ENCODE measurements around the gene DPP6. TPM values are rescaled to one million over a fixed set of nuclear protein-coding genes. Genes with fewer than 3 reads are reported as not detected.

Gene DPP6
- polyA plus RNA-seq, 1 donor (not counting 4 experiments of a cell fraction or from before 2014, with no cell fraction given), result not detected

DNA sequence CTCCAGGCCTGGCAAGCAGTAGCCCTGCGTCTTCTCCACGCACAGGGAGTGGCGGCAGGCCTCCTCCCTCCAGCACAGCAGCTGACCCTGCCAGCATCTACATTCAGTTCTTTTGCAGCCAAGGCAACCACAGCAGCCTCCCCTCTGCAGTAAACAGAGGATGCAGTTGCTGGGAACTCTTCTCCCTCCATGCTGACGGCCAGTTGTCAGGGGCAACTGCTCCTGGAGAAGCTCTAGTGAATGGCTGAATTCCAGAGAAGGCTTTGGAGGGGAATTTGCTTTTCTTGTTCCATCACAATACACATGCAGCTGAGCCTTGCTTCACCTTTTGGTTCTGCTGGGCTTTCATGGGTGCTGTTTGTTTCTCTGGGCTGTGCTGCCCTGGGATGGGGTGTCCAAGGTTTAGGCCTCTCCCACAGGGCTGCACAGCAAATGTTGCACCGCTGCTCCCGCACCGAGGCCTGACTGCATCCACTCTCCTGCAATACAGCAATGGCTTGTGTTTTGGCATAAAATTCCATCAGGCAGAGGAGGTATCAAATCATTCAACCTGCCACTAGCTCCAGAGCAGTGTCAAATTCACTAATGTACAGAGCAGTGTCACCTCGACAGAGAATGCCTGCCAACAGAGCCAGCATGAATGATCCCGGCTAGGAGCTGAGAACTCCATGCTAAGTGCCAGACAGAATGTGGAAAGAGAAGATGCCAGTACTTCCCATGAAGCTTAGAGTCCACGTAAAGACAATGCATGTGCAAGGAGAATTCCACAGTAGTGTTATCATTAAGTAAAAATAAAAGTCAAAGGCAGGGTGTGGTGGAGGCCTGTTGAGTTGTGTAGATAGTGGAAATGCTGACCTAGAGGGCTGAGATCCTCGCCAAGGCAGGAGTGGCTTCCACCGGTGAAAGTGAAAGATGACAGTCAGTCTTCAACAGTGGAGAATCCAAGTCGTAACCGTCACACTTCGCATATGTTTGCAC, 399.6 kb downstream of the DPP6 start:
- H3K4me2 ChIP-seq (ENCODE audit: control insufficient read depth, extremely low read depth, insufficient read depth, low read depth, low read length), result no peak overlapping the region
- no peak overlapping the region for H3K4me3 ChIP-seq (ENCODE audit: control insufficient read depth in 2 of 3, extremely low read depth in 1 of 3, insufficient read depth in 2 of 3, low read depth in 1 of 3, low read length in 3 of 3)
- H4K20me1 ChIP-seq (ENCODE audit: control insufficient read depth, extremely low read depth, insufficient read depth, low read length), result no peaks in the 10 kb centered on the region
- H3K9me3 ChIP-seq (ENCODE audit: control insufficient read depth, low read depth, low read length), result no peaks in the 10 kb centered on the region
- TF ChIP-seq, protein P1, sequence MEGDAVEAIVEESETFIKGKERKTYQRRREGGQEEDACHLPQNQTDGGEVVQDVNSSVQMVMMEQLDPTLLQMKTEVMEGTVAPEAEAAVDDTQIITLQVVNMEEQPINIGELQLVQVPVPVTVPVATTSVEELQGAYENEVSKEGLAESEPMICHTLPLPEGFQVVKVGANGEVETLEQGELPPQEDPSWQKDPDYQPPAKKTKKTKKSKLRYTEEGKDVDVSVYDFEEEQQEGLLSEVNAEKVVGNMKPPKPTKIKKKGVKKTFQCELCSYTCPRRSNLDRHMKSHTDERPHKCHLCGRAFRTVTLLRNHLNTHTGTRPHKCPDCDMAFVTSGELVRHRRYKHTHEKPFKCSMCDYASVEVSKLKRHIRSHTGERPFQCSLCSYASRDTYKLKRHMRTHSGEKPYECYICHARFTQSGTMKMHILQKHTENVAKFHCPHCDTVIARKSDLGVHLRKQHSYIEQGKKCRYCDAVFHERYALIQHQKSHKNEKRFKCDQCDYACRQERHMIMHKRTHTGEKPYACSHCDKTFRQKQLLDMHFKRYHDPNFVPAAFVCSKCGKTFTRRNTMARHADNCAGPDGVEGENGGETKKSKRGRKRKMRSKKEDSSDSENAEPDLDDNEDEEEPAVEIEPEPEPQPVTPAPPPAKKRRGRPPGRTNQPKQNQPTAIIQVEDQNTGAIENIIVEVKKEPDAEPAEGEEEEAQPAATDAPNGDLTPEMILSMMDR (optimal IDR thresholded peaks at IDR 0.05 in 1 of 3, IDR thresholded peaks at IDR 0.05 in 1 of 3, conservative IDR thresholded peaks at IDR 0.05 in 1 of 3; ENCODE audit: extremely low read depth in 1 of 3, insufficient read depth in 2 of 3, low read length in 3 of 3), result no peak
- no peak for TF ChIP-seq EZH2 (IDR thresholded peaks at IDR 0.05; ENCODE audit: low read length)
- H3K79me2 ChIP-seq (ENCODE audit: control insufficient read depth, insufficient read depth, low read length), result no peaks in the 10 kb centered on the region
- no peaks in the 10 kb centered on the region for H3K36me3 ChIP-seq (ENCODE audit: control insufficient read depth in 2 of 2, extremely low read depth in 1 of 2, insufficient read depth in 2 of 2, low read length in 2 of 2)
- DNase-seq (ENCODE audit: low read depth, low spot score) (no peak), FAIRE-seq (no peak)
- no peaks in the 10 kb centered on the region for H3K9me1 ChIP-seq (ENCODE audit: control insufficient read depth, extremely low read depth, insufficient read depth, low read length)
- H3K9ac ChIP-seq (ENCODE audit: control insufficient read depth, extremely low read depth, insufficient read depth, low read length), result no peak overlapping the region
- no peak overlapping the region for H3K27ac ChIP-seq (ENCODE audit: control insufficient read depth, insufficient read depth, low read length)
- H3K4me1 ChIP-seq (ENCODE audit: control insufficient read depth, extremely low read depth, insufficient read depth, low read length), result no peaks in the 10 kb centered on the region
- no peaks in the 10 kb centered on the region for H3K27me3 ChIP-seq (ENCODE audit: control insufficient read depth, extremely low read depth, insufficient read depth, low read length)
- H2AFZ ChIP-seq (ENCODE audit: control insufficient read depth, low read length), result no peak overlapping the region
- dilution Hi-C loops (cut with MboI; ENCODE audit: extremely low pct_ligation_motif_present, low sequenced_read_pairs), result no loop called here

DNA sequence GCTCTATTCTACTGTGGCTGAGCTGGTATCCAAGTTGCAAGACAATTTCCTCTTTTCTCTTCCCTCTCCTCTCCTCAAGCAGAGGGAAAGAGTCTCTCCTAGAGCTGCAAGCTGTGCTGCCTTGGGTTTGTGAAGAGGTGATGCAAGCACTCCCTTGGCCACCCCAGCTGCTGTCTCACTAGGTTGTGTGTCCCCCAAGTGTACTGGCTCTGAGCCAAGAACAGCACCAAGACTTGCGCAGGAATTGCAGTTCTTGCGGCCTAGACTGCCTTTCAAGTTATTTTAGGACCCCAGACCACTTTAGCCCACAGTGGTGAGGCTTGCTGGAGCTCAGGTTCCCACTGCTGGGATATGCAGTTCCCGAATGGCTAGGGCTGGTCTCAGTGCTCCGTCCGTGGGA, 411.6 kb downstream of the DPP6 start:
- dilution Hi-C loops (cut with MboI; ENCODE audit: extremely low pct_ligation_motif_present, low sequenced_read_pairs), result no loop called here
- Histone ChIP-seq H3K36me3 (ENCODE audit: control insufficient read depth in 2 of 2, extremely low read depth in 1 of 2, insufficient read depth in 2 of 2, low read length in 2 of 2) (no peaks in the 10 kb centered on the region), H3K9ac (ENCODE audit: control insufficient read depth, extremely low read depth, insufficient read depth, low read length) (no peak overlapping the region), H3K4me1 (ENCODE audit: control insufficient read depth, extremely low read depth, insufficient read depth, low read length) (no peaks in the 10 kb centered on the region), H3K79me2 (ENCODE audit: control insufficient read depth, insufficient read depth, low read length) (no peaks in the 10 kb centered on the region), H3K9me1 (ENCODE audit: control insufficient read depth, extremely low read depth, insufficient read depth, low read length) (no peaks in the 10 kb centered on the region), H2AFZ (ENCODE audit: control insufficient read depth, low read length) (no peak overlapping the region), H3K4me2 (ENCODE audit: control insufficient read depth, extremely low read depth, insufficient read depth, low read depth, low read length) (no peak overlapping the region), H3K27me3 (ENCODE audit: control insufficient read depth, extremely low read depth, insufficient read depth, low read length) (no peaks in the 10 kb centered on the region), H3K27ac (ENCODE audit: control insufficient read depth, insufficient read depth, low read length) (no peak overlapping the region), H3K9me3 (ENCODE audit: control insufficient read depth, low read depth, low read length) (no peaks in the 10 kb centered on the region), H3K4me3 (ENCODE audit: control insufficient read depth in 2 of 3, extremely low read depth in 1 of 3, insufficient read depth in 2 of 3, low read depth in 1 of 3, low read length in 3 of 3) (no peak overlapping the region), H4K20me1 (ENCODE audit: control insufficient read depth, extremely low read depth, insufficient read depth, low read length) (no peaks in the 10 kb centered on the region)
- FAIRE-seq (no peak), DNase-seq (ENCODE audit: low read depth, low spot score) (no peak)
- no peak for TF ChIP-seq EZH2 (IDR thresholded peaks at IDR 0.05; ENCODE audit: low read length)
- TF ChIP-seq, protein P1 (optimal IDR thresholded peaks at IDR 0.05 in 1 of 3, IDR thresholded peaks at IDR 0.05 in 1 of 3, conservative IDR thresholded peaks at IDR 0.05 in 1 of 3; ENCODE audit: extremely low read depth in 1 of 3, insufficient read depth in 2 of 3, low read length in 3 of 3), result no peak

Data from keratinocyte (primary cell).